DOHH2 (cell line): ENCODE data around the gene GTSE1.

Experiments
- H3F3A ChIP-seq: fragments of 200-600 bp; sonication (generic), shearing (Covaris generic); 2 replicates; pipeline ENCODE4 v1.6.0; 2016; ENCODE audit warnings: antibody characterized with exemption, mild to moderate bottlenecking; ENCODE audit not compliant: control insufficient read depth, insufficient read depth
- H3K27ac ChIP-seq: fragments of 200-600 bp; sonication (generic); 2 replicates; pipeline ENCODE4 v1.5.1; 2014; ENCODE audit warnings: low read depth, mild to moderate bottlenecking, low read length, moderate library complexity
- H3K27me3 ChIP-seq: fragments of 200-600 bp; sonication (generic); 2 replicates; pipeline ENCODE4 v1.6.1; 2014; ENCODE audit warnings: mild to moderate bottlenecking, low read length, mixed read lengths; ENCODE audit not compliant: control insufficient read depth
- H3K36me3 ChIP-seq: fragments of 200-600 bp; sonication (generic); 2 replicates; pipeline ENCODE4 v1.6.1; 2014; ENCODE audit warnings: mild to moderate bottlenecking, low read length, moderate library complexity, mixed read lengths; ENCODE audit not compliant: control insufficient read depth
- H3K4me1 ChIP-seq: fragments of 200-600 bp; sonication (generic); 2 replicates; pipeline ENCODE4 v1.6.1; 2014; ENCODE audit warnings: mild to moderate bottlenecking, low read length, mixed read lengths; ENCODE audit not compliant: control insufficient read depth
- H3K4me2 ChIP-seq: fragments of 200-600 bp; sonication (generic); 2 replicates; pipeline ENCODE4 v1.6.0; 2014; ENCODE audit warnings: mild to moderate bottlenecking, low read length, moderate library complexity
- H3K4me3 ChIP-seq: fragments of 200-600 bp; sonication (generic); 2 replicates; pipeline ENCODE4 v1.5.1; 2014; ENCODE audit warnings: mild to moderate bottlenecking, low read length, mixed read lengths
- H3K79me2 ChIP-seq: fragments of 200-600 bp; sonication (generic); 2 replicates; pipeline ENCODE4 v1.6.1; 2014; ENCODE audit warnings: mild to moderate bottlenecking, low read length, mixed read lengths; ENCODE audit not compliant: control insufficient read depth
- H3K9me2 ChIP-seq: fragments of 200-600 bp; sonication (generic); replicated peaks from 2 replicates; pipeline ENCODE4 v1.6.1; 2014; ENCODE audit warnings: mild to moderate bottlenecking, low read length, mixed read lengths; ENCODE audit not compliant: control insufficient read depth
- H3K9me3 ChIP-seq: fragments of 200-600 bp; sonication (generic); 2 replicates; pipeline ENCODE4 v1.6.1; 2014; ENCODE audit warnings: antibody characterized with exemption, low read length, mixed read lengths; ENCODE audit not compliant: control insufficient read depth, insufficient read depth
- H4K20me1 ChIP-seq: fragments of 200-600 bp; sonication (generic); 2 replicates; pipeline ENCODE4 v1.6.0; 2014; ENCODE audit warnings: low read depth, mild to moderate bottlenecking, antibody characterized with exemption, low read length, moderate library complexity; ENCODE audit not compliant: control insufficient read depth, insufficient read depth
- CTCF ChIP-seq: fragments of 200-600 bp; sonication (generic); IDR thresholded peaks from one replicate; pipeline ENCODE4 v1.5.1; 2014; ENCODE audit warnings: antibody characterized with exemption, mild to moderate bottlenecking, low read depth, low read length; ENCODE audit not compliant: poor library complexity, severe bottlenecking
- EZH2phosphoT487 ChIP-seq: fragments of 200-600 bp; sonication (generic); IDR thresholded peaks from 2 replicates; pipeline ENCODE4 v1.6.1; 2017; ENCODE audit warnings: borderline replicate concordance, mild to moderate bottlenecking, antibody characterized with exemption, low read length, moderate library complexity, mixed read lengths

The GTSE1 gene

GRCh38 chr22:46256358-46256958, 40.2 kb upstream of the GTSE1 start:
- Histone ChIP-seq H3K36me3 (no peaks in the 10 kb centered on the region), H4K20me1 (no peaks in the 10 kb centered on the region), H3K4me3 (no peak overlapping the region), H3K9me2 (no peaks in the 10 kb centered on the region), H3K79me2 (peaks cover 1% of the 10 kb centered on the region; the same call in 1 of the 2 replicates), H3K4me1 (peaks cover 17% of the 10 kb centered on the region), H3F3A (no peaks in the 10 kb centered on the region), H3K4me2 (no peak overlapping the region), H3K9me3 (no peaks in the 10 kb centered on the region), H3K27ac (no peak overlapping the region), H3K27me3 (no peaks in the 10 kb centered on the region)
- TF ChIP-seq EZH2phosphoT487 (no peak), CTCF (no peak)

- Histone ChIP-seq H4K20me1 (no peaks in the 10 kb centered on the region), H3K4me1 (peaks cover 5% of the 10 kb centered on the region; the same call in 1 of the 2 replicates), H3K27me3 (no peaks in the 10 kb centered on the region), H3K79me2 (no peaks in the 10 kb centered on the region), H3K9me3 (0 out of 2 replicates have a peak, but pooled peaks cover 3% of the 10 kb centered on the region), H3K27ac (no peak overlapping the region), H3K4me2 (no peak overlapping the region), H3K9me2 (no peaks in the 10 kb centered on the region), H3F3A (no peaks in the 10 kb centered on the region), H3K4me3 (no peak overlapping the region), H3K36me3 (no peaks in the 10 kb centered on the region)
- TF ChIP-seq EZH2phosphoT487, result no peak
- no peak for TF ChIP-seq CTCF
Measured at GRCh38 chr22:46259374-46259773, 37.3 kb upstream of the GTSE1 start.

GRCh38 chr22:46260038-46260437, 36.6 kb upstream of the GTSE1 start:
- no peaks in the 10 kb centered on the region for H4K20me1 ChIP-seq
- H3K9me2 ChIP-seq, result no peaks in the 10 kb centered on the region
- no peaks in the 10 kb centered on the region for H3K79me2 ChIP-seq
- no peaks in the 10 kb centered on the region for H3K4me1 ChIP-seq
- no peak overlapping the region for H3K4me2 ChIP-seq
- H3F3A ChIP-seq, result no peaks in the 10 kb centered on the region
- no peak overlapping the region for H3K27ac ChIP-seq
- no peaks in the 10 kb centered on the region for H3K36me3 ChIP-seq
- TF ChIP-seq CTCF (no peak), EZH2phosphoT487 (no peak)
- H3K9me3 ChIP-seq, result peaks cover 4% of the 10 kb centered on the region
- no peaks in the 10 kb centered on the region for H3K27me3 ChIP-seq
- H3K4me3 ChIP-seq, result no peak overlapping the region
